GM06990 (cell line): ENCODE results near the gene CCDC17.

Source experiments
- DNase-seq: peaks from one replicate; pipeline ENCODE4 v3.0.0-alpha.2; 2011; ENCODE audit not compliant: insufficient read length; ENCODE audit errors: extremely low read depth
- H3K27me3 ChIP-seq: replicated peaks from 2 replicates; pipeline ENCODE4 v1.6.0; 2011; ENCODE audit warnings: low read length; ENCODE audit not compliant: control insufficient read depth, insufficient read depth
- H3K36me3 ChIP-seq: 2 replicates; pipeline ENCODE4 v1.5.1; 2011; ENCODE audit warnings: low read length; ENCODE audit not compliant: control insufficient read depth, insufficient read depth
- H3K4me3 ChIP-seq: replicated peaks from 2 replicates; pipeline ENCODE4 v1.5.1; 2011; ENCODE audit warnings: low read depth, mild to moderate bottlenecking, control low read depth, low read length
- CTCF ChIP-seq: IDR thresholded peaks from 2 replicates; pipeline ENCODE4 v1.5.1; 2011; ENCODE audit warnings: low read length, control low read depth, mild to moderate bottlenecking, inconsistent platforms; ENCODE audit not compliant: insufficient read depth, poor library complexity, severe bottlenecking

The CCDC17 gene

GRCh38 chr1:45570631-45571030, 53.2 kb downstream of the CCDC17 start:
- H3K4me3 ChIP-seq = no peak overlapping the region
- no peaks in the 10 kb centered on the region for H3K27me3 ChIP-seq
- H3K36me3 ChIP-seq = peaks cover 35% of the 10 kb centered on the region
- DNase-seq = no peak
- no peak for TF ChIP-seq CTCF
